Measurements from ENCODE around the gene DHRS4. TPM values are rescaled to one million over a fixed set of nuclear protein-coding genes. Genes with fewer than 3 reads are reported as not detected.
A peak's percentile ranks its signal among the peaks of the same experiment; 100 is the strongest.

Gene DHRS4
- total and polyA plus RNA-seq, 2 of the 13 experiments (the other 11 are each of a cell fraction or from before 2014, with no cell fraction given), result 23.9 to 45.1 TPM

GRCh38 chr14:23969481-23970282, 16.1 kb downstream of the DHRS4 start (continued):
- TF ChIP-seq ZBTB20 (CRISPR knock-in tag; IDR thresholded peaks at IDR 0.05; ENCODE audit: borderline replicate concordance, low read depth), result 0 out of 2 replicates have a peak, but pooled peaks have one; percentile 51
- TF ChIP-seq ZBTB38 (CRISPR knock-in tag; IDR thresholded peaks at IDR 0.05), result peak; percentile 84
- TF ChIP-seq MED13 (CRISPR knock-in tag; IDR thresholded peaks at IDR 0.05), result 0 out of 2 replicates have a peak, but pooled peaks have one; percentile 78
- TF ChIP-seq MEF2D (CRISPR knock-in tag; IDR thresholded peaks at IDR 0.05), result peak; percentile 77
- peak; percentile 58; the same call in 1 of the 2 replicates for TF ChIP-seq HMG20B (CRISPR knock-in tag; conservative IDR thresholded peaks at IDR 0.05)
- TF ChIP-seq ZNF556 (CRISPR knock-in tag; IDR thresholded peaks at IDR 0.05; ENCODE audit: borderline replicate concordance), result peak; percentile 55; the same call in 1 of the 2 replicates
- TF ChIP-seq ZNF343 (CRISPR knock-in tag; IDR thresholded peaks at IDR 0.05), result 0 out of 2 replicates have a peak, but pooled peaks have one; percentile 61
- peak; percentile 70 for TF ChIP-seq ZNF883 (CRISPR knock-in tag; IDR thresholded peaks at IDR 0.05; ENCODE audit: not compliant biosample characterization)
- peak; percentile 95 for TF ChIP-seq ZBED4 (CRISPR knock-in tag; IDR thresholded peaks at IDR 0.05; ENCODE audit: borderline replicate concordance)
- TF ChIP-seq, protein P1, sequence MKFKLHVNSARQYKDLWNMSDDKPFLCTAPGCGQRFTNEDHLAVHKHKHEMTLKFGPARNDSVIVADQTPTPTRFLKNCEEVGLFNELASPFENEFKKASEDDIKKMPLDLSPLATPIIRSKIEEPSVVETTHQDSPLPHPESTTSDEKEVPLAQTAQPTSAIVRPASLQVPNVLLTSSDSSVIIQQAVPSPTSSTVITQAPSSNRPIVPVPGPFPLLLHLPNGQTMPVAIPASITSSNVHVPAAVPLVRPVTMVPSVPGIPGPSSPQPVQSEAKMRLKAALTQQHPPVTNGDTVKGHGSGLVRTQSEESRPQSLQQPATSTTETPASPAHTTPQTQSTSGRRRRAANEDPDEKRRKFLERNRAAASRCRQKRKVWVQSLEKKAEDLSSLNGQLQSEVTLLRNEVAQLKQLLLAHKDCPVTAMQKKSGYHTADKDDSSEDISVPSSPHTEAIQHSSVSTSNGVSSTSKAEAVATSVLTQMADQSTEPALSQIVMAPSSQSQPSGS (CRISPR knock-in tag; IDR thresholded peaks at IDR 0.05), result peak; percentile 63; the same call in 1 of the 2 replicates
- TF ChIP-seq KLF15 (CRISPR knock-in tag; IDR thresholded peaks at IDR 0.05; ENCODE audit: borderline replicate concordance), result peak; percentile 90; the same call in 1 of the 2 replicates
- TF ChIP-seq CC2D1A (CRISPR knock-in tag; IDR thresholded peaks at IDR 0.05), result 0 out of 2 replicates have a peak, but pooled peaks have one; percentile 63
- TF ChIP-seq ZNF777 (CRISPR knock-in tag; IDR thresholded peaks at IDR 0.05), result peak; percentile 91
- TF ChIP-seq THAP11 (CRISPR knock-in tag; IDR thresholded peaks at IDR 0.05), result peak; percentile 70
- TF ChIP-seq ETV5 (CRISPR knock-in tag; IDR thresholded peaks at IDR 0.05; ENCODE audit: borderline replicate concordance), result peak; percentile 54
- TF ChIP-seq, protein P2, sequence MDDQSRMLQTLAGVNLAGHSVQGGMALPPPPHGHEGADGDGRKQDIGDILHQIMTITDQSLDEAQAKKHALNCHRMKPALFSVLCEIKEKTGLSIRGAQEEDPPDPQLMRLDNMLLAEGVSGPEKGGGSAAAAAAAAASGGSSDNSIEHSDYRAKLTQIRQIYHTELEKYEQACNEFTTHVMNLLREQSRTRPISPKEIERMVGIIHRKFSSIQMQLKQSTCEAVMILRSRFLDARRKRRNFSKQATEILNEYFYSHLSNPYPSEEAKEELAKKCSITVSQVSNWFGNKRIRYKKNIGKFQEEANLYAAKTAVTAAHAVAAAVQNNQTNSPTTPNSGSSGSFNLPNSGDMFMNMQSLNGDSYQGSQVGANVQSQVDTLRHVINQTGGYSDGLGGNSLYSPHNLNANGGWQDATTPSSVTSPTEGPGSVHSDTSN (CRISPR knock-in tag; IDR thresholded peaks at IDR 0.05; ENCODE audit: borderline replicate concordance), result peak; percentile 75; the same call in 1 of the 2 replicates
- TF ChIP-seq POLR2A (IDR thresholded peaks at IDR 0.05; ENCODE audit: insufficient read depth in 1 of 2, low read depth in 2 of 2, low read length in 2 of 2), result peak in 1 of 2 experiments; percentile 48; a peak in 1 of 4 replicates
- peak; percentile 75; the same call in 1 of the 2 replicates for TF ChIP-seq ZNF839 (CRISPR knock-in tag; IDR thresholded peaks at IDR 0.05; ENCODE audit: borderline replicate concordance)
- peak; percentile 82; the same call in 1 of the 2 replicates for TF ChIP-seq ZNF614 (CRISPR knock-in tag; IDR thresholded peaks at IDR 0.05; ENCODE audit: borderline replicate concordance)
- peak; percentile 95 for TF ChIP-seq ZBTB33 (CRISPR knock-in tag; IDR thresholded peaks at IDR 0.05)
